HG03575 (cell line): ENCODE data around the gene AMDHD2.
"Not testable (repeated sequence)": the region's sequence is repeated elsewhere in the genome, so short reads cannot be mapped to it uniquely, and the experiment has no call there.

Experiments
- ATAC-seq: cut with Tn5 transposase; IDR thresholded peaks from one replicate; pipeline ENCODE4 v1.9.1; 2021; ENCODE audit not compliant: unreplicated experiment, insufficient number of reproducible peaks, low FRiP score; ENCODE audit errors: extremely low read depth

Gene AMDHD2

GRCh38 chr16:2520097-2520783, at the start of gene AMDHD2:
Gene AMDHD2 (plus strand): TSS chr16:2520371. CDS start chr16:2520459, 88 bp downstream.
- no peak for ATAC-seq

GRCh38 chr16:2470603-2471015, 49.6 kb upstream of the AMDHD2 start:
- no peak for ATAC-seq

GRCh38 chr16:2471016-2471652, 49.0 kb upstream of the AMDHD2 start, which contains the start of gene NTN3:
Gene NTN3 (plus strand): TSS chr16:2471297. CDS start chr16:2471702, 405 bp downstream.
- no peak for ATAC-seq

- no peak for ATAC-seq
Measured at GRCh38 chr16:2471653-2472487, 48.3 kb upstream of the AMDHD2 start.

- ATAC-seq: no peak
Measured at GRCh38 chr16:2472488-2472864, 47.7 kb upstream of the AMDHD2 start.

- no peak for ATAC-seq
Measured at GRCh38 chr16:2472885-2473445, 47.2 kb upstream of the AMDHD2 start.

- ATAC-seq: no peak
Measured at GRCh38 chr16:2473446-2473926, 46.7 kb upstream of the AMDHD2 start.

GRCh38 chr16:2473999-2474876, 45.9 kb upstream of the AMDHD2 start:
- no peak for ATAC-seq

- ATAC-seq: no peak
Measured at GRCh38 chr16:2474877-2475412, 45.2 kb upstream of the AMDHD2 start, which contains the start of gene TBC1D24. Gene TBC1D24 (plus strand): TSS chr16:2475127. CDS start chr16:2496149, 21,022 bp downstream.

GRCh38 chr16:2475413-2476344, 44.5 kb upstream of the AMDHD2 start:
- ATAC-seq: no peak

GRCh38 chr16:2476345-2476720, 43.8 kb upstream of the AMDHD2 start:
- no peak for ATAC-seq

GRCh38 chr16:2476741-2477140, 43.4 kb upstream of the AMDHD2 start:
- ATAC-seq: no peak

- ATAC-seq: no peak
Measured at GRCh38 chr16:2477327-2477726, 42.8 kb upstream of the AMDHD2 start.

GRCh38 chr16:2478279-2478678, 41.9 kb upstream of the AMDHD2 start:
- ATAC-seq: no peak

GRCh38 chr16:2479996-2480395, 40.2 kb upstream of the AMDHD2 start:
- not testable (repeated sequence) for ATAC-seq

GRCh38 chr16:2480948-2481347, 39.2 kb upstream of the AMDHD2 start:
- no peak for ATAC-seq

GRCh38 chr16:2481676-2482075, 38.5 kb upstream of the AMDHD2 start:
- no peak for ATAC-seq
